GM04504 (cell line): Measurements from ENCODE around the gene PXDC1.
"Not testable (repeated sequence)": the region's sequence is repeated elsewhere in the genome, so short reads cannot be mapped to it uniquely, and the experiment has no call there.

Experiments
- DNase-seq: peaks from one replicate; pipeline ENCODE4 v3.0.0-alpha.2; 2012; ENCODE audit warnings: low read depth

The PXDC1 gene

DNA sequence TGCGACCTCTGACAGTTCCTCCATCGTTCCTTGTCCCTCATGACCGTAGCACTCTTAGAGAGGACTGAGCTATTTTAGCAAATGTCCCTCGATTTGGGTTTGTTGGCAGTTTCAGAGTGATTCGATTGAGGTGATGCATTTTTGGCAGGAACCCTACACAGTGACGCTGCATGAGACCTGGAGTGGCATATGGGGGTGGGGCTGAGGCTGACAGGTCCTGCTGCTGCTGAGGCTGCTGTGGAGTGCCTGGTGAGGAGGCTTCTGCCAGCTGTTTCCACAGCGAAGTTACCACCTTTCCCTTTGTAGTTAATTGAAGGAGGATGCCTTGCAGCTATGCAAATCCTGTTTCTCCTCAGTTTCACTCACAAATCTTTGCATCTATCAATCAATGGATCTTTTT, 19.8 kb downstream of the PXDC1 start:
- DNase-seq: no peak

DNA sequence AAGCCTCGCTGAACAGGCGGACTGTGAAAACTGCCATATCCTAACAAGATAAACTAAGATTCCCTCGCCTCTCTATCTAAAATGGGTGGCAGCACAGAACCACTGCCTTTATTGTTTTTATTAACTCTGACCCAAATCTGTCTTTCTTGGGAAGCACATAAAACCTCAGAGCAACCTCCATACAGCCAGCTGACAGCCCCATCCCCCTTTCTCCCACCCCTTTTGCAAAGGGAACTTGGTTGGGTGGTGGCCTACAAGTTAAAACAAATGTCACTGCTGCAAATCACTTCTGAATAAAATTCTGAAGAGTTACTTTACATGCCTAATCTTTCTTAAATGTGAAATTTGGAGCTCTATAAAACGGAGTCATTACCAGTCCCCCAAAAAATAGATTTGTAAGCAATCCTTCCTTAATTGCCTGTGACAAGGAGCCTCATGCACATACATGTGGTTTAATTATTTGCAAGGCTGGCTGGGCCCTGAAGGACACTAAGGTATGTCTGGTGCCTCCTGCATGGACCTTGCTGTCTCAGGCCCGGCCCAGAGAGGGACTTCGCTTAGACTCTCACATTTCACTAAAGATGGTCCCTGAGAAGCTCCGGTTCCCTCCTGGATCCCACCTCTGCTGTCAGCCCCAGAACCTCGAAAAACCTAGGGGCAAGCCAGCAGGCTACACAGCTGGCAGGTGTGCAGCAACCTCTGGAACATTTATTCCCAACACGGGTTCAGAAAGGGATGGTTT, 21.7 kb downstream of the PXDC1 start:
- no peak for DNase-seq

DNA sequence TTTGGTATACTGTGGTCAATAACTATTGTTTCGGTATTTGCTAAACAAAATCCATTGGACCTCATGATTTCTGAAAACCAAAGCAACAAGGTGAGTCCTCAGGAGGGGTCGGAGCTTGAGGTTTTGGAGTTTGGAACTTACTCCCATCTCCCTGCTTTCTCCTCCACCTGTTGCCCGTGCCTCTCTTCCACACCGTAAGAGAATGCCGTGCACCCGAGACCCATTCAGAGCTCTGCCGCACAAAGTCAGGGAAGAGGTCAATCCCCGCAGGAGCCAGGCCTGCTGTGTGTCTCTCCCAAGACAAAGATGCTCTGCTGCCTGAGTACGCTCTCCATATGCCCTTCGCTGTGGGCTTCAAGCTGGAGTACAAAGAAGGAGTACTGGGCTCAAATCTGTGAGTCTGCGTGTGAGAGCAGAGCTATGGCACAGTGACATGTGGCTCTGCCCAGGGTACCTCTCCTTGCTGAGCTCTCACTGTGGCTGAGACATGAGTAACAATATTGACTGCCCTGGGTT, 23.9 kb downstream of the PXDC1 start:
- DNase-seq: no peak

DNA sequence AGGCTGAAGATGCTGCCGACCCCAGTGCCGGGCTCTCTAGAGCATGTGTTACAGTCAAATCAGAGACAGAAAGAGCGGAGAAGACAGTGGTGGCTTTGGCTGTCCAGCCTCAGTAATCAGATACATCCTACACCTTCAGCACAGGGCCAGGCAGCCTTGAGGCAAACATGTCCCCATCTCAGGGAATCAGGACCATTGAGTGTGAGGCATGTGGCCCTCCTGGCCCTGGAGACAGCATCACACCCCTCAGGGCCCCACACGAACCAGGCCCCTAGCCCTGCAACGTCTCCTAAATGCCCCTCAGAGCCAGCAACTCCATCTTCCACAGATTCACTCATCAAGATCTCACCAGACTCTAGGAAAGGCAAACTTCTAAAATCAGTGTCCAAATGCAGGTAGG, 24.5 kb downstream of the PXDC1 start:
- no peak for DNase-seq

DNA sequence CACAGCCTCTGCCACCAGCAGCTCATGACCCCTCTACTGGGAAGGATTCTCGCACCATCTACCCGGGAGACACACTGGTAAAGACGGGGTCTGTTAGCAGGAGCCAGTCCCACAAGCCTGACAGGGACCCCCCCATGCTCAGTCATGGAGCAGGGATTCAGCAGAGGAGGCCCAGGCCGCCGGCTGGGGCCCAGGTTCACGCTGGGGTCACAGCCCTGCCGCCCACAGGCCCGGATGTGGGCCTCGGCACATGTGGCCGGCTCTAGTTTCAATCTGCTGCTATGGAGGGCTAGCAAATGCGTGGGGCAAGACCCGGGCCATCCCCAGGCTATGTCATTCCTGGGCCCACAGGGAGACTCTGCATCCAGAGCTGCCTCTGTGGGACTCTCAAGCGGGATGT, 25.1 kb downstream of the PXDC1 start:
- no peak for DNase-seq

DNA sequence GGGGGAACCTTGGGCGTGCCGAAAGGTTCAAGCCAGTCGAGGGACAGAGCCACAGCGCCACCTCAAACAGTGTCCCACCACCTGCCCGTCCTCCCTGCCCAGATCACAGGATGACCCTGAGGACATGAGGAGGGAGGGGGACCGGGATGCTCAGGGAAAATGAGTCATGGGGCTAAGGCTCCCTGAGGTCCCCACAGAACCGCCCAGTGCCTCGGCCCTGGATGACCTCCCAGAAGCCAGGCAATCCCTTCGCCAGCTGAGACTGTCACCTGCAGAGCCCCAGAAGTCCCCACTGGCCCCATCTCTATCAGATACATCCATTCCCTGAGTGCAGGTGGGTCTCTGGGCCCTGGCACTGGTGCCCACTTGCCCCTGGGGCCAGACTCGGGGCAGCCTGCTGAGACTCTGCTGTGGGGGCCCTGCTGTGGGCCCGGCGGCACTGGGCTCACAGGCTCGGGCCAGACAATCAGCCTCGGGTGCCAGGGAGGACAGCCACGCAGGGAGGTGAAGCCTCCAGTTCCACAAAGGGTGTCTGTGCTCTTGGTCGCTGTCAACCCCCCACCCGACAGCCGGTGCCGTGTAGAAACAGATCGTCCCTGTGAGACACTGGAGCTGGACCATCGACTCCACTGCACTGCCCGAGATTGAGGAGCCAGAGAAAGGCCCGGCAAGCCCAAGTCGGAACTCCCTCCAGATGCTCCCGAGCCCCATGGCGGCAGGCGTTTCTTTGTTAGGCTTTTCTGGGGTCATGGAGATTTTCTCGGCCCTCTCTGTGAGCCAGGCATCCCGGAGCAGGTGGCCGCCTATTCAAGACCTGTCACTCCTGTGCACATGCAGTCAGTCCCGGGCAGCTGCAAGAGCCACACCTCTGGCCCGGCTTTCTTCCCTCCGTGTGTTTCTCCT, 26.1 kb downstream of the PXDC1 start:
- no peak for DNase-seq

DNA sequence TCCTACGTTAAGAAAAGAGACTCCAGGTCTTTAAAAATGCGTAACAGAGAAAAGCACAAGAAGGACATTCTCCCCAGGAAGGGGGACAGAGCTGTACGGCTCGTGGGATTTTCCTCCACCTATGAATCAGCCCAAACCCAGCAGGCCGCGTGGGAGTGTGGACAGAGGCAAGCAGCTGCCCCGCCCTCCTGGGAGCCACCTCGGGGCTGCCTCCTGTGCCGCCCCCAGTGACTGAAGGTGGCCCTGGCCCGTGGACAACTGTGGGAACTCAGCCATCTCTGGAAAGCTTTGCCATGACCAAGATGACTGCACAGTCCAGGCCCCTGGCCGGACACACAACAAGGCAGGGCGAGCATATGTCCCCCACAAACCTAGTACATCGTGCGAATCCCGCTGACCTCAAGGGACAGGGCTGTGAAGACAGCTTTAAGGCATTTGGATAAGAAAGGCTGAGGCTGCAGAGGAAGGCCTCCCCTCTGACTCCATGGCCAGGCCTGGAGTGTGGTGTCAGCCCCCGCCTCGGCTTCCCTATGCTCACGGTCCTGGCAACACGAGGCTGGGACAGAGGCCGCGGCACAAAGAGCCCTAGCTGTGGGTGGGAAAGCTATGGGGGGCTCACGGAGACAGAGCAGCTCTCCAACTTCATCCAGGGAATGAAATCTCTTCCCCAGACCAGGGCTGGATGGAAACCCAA, 26.9 kb downstream of the PXDC1 start:
- no peak for DNase-seq

DNA sequence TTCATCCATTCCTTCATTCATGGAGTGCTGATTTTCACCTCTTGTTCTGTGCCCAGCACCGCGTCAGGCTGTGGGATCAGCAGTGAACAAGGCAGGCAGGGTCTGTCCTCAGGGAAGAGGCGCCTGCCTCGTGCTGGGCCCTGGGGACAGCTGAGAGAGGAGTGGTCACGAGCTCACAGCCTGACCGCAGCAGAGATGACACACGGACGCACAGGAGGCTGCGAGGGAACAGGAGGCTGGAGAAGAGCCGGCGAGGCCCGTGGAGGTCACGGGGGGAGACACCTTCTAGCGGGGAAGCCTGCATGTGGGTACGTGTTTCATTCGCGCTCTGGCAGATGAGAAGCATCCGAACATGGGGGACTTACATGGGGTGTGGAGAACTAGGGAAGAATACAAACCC, 27.5 kb downstream of the PXDC1 start:
- DNase-seq: no peak

DNA sequence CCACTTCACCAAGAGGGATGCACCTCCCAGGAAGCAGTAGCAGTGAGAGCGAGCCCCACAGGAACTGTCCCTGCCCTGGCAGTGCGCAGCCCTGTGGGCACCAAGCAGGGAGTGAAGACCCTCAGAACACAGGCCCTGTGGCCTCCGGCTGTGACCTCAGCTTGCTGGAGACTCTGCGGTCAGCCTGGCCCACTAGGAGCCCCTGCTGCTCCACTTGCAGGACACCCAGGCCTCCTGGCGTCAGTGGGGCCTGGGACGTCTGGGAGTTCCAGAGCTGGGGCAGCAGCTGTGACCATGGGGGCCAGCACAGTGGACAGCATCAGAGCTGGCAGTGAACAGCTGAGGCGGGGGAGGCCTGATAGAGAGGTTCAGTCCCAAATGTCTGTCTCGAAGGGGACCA, 28.3 kb downstream of the PXDC1 start:
- no peak for DNase-seq

DNA sequence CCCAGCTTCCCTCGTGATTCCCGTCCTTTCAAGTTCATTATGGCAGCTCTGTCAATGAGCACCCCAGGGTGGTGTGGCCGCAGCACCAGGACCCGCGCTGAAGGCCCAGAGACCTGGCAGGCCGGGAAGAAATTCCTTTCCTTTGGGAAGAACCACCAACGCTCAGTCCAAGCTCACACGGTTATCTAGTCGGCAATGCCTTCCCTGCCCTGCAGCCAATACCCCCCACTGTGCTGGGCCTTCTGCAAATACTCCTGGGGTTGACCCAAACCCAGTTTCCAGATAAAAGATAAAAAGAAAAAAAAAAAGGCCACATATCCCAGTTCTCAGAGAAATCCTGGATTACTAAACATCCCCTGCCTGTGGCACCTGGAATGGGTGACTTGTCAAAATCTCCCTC, 28.7 kb downstream of the PXDC1 start:
- no peak for DNase-seq

DNA sequence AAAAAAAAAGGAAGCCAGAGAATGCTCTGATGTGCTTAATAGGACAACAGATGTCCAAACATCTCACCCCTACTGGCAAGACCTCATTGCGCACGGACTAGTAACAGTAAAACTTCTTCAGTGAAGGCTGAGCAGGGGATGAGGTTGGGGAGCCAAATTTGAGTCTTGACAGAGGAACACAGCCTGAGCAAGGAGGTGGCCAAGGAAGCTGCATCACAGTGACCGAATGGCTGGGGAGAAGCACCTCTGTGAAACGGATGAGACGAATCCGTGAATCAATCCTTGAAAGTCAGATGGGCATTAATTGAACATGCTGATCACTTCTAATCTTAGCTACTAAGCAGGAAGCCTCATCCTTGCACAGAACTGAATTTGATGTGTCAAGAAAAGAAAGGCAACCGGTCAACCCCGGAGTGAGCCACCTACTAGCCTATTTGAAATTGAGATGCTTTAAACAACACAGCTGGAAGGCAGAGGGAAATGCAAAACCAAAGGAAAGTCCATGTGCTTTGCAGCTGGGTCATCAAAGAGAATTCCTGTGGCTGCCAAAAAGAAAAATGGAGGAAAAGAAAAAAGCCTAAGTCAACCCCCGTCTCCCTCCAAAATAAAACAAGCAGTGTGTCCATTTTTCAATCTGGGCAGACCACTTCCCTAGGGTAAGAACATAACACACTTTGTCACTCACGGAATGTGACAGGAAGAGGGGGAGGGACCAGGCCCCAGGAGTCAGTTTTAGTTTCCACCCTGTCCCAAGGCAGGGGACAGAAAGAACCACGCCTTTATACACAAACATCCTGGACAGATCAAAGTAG, 29.5 kb downstream of the PXDC1 start:
- DNase-seq: no peak

DNA sequence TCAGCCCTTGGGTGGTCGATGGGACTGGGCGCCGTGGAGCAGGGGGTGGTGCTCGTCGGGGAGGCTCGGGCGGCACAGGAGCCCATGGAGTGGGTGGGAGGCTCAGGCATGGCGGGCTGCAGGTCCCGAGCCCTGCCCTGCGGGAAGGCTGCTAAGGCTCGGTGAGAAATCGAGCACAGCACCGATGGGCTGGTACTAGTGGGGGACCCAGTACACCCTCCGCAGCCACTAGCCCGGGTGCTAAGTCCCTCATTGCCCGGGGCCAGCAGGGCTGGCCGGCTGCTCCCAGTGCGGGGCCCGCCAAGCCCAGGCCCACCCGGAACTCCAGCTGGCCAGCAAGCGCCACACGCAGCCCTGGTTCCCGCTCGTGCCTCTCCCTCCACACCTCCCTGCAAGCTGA, 30.7 kb downstream of the PXDC1 start:
- DNase-seq: not testable (repeated sequence)

DNA sequence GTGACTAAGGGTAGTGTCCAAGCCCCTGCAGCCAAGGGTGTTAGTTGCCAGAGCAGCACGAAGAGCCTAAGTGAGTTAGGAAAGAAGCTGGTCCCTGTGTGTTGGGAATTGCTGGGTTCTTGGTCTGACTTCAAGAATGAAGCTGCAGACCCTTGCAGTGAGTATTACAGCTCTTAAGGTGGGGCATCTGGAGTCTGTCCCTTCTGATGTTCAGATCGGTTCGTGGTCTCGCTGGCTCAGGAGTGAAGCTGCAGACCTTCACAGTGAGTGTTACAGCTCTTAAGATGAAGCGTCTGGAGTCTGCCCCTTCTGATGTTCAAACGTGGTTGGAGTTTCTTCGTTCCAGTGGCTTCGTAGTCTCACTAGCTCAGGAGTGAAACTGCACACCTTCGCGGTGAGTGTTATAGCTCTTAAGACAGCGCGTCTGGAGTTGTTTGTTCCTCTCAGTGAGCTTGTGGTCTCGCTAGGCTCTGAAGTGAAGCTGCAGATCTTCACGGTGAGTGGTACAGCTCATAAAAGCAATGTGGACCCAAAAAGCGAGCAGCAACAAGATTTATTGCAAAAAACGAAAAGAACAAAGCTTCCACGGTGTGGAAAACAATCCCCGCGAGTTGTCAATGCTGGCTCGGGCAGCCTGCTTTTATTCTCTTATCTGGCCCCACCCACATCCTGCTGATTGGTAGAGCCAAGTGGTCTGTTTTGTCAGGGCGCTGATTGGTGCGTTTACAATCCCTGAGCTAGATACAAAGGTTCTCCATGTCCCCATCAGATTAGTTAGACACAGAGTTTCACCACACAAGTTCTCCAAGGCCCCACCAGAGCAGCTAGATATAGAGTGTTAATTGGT, 31.8 kb downstream of the PXDC1 start:
- DNase-seq: no peak

DNA sequence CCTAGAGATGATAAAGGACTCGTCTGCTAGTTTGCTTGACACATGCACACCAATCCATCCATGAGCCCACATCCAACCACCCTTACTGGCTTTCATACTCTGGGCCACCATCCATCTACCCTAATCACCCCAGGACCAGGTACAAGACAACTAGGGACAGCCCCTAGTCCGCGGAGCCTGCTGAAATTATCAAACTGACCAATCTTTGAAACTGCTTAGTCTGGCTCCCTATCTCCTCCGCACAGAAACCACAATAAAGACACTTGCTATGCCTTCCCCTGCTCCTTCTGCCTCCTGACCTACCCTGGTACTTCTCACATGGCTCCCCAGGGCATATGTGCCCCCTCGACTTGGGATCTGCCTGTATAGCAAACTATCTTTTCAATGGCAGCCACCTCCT, 33.1 kb downstream of the PXDC1 start:
- no peak for DNase-seq

DNA sequence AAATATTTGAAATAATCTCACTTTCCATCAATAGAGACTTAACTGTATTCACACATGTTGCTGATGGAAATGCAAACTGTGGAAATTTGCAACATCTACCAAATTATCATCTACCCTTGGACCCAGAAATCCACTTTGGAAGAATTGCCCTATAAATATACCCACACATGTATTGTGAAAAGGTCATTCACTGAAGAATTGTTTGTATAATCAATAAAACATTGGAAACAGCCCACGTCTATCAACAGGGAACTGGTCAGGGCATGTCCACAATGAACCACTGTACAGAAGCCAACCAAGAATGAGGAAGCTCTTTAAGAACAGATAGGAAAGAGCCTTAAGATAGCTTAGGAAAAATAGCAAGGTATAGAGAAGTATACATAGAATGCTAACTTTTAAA, 36.2 kb downstream of the PXDC1 start:
- DNase-seq: no peak

DNA sequence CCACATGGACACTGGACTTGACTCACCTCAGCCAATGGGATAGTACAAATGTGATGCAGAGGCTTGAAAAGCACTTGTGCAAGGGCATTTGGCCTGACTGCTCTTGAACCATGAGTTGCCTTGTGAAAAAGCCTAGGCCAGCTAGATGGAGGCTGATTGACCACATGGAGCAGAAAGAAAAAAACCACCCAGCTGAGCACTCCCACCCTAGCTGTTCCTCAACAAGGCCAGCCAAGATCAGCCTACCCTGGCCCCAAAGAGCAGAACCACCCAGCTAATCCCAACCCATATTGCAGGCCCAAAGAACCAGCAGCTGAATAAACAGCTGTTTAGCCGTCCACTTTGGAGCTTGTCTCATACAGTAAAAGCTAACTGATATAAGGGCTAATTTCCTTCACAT, 36.7 kb downstream of the PXDC1 start:
- DNase-seq: no peak

DNA sequence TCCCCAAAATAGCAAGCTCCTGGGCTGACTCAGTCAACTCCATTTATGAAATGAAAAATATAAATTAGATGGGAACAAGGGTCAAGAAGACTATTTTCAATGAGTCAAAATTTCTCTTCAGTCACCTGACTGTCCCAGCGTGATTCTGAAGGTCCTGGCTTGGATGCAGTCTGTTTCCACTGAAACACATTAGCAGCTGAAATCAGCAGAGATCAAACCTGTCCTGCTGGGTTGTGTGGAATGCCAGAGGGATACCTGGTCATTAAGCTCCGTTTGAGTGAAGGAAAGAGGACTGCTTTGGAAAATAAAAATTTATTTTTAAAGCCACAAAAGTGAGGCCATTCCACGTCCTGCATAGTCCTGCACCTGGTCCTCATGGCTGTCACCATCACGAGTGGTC, 37.4 kb downstream of the PXDC1 start:
- DNase-seq: no peak

DNA sequence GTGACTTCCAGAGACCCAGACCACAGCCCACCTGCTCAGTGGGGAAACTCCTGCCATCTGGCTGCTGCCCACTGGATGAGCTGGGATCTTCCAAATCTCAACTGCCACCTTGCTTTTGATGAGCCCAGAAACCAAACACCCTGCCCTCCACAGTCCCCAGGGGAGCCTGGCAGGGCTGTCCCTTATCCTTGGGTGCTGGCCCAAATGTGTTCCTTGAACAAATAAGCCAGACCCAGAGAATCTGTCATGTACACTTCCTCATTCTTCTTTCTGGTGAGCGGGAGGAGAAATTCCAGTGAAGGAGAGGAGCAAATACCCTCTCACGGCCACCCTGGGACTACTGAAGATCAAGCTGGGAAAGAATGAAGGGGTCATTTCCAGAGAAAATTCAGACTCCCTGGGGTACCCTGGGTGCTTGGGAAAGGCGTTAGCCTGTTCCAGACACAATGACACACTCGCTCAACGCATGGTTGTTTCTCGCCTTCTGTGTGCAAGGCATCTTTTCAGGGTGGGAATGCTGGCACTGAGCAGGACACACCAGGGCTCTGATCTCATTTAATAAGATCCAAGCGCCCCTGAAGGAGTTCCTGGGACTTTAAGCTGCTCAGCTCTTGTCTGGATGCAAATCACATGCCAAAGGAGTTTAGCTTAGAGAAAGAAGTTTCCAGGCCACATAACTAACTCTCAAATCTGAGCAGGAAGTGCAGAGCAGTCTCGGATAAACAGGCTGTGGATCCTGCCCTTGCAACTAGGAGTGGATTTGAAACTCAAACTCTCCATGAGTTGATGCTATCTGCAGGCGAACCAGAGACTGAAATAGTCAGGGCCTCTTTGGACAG, 38.5 kb downstream of the PXDC1 start:
- DNase-seq: no peak

DNA sequence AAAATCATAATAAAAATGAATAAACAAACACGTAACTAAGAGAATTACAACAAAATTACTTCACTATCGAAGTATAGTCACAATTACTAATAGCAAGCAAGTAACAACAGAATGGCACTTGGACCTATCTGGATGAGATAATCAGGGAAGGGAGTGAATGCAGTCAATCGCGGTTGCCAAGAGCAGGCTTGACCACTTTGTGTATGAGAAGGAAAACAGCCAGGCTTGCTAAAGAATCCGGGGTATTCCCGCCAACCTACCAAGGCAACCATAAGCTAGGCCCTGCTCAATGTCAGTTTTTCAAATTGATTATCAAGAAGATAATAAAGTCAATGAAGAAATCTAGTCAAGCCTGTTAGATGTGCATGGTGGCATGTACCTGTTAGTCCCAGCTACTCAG, 39.7 kb downstream of the PXDC1 start:
- no peak for DNase-seq

DNA sequence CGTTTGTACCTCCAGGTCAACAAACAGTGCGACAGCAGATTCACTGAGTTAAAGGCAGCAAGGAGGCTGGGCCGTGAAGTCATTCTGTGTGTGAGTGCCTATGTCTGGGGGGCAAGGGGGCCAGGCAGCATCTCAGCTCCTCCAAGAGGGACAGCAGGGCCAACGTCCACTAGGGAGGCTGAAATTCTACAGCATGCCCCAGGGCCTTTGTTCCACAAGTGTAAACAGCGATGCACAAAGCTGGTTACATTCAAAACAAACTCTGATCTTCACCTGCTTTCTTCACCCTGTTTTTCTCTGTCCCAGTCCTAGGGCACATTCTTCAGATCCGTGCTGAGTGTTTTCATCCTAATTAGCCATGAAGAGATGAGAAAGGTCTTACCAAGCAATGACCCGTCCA, 41.1 kb downstream of the PXDC1 start:
- DNase-seq: no peak
